Activated CD4-positive, alpha-beta T cell treated with anti-CD3 and anti-CD28 coated beads, Interleukin-2, amount 50 U/mL, for 1 hour (primary cell): ENCODE measurements around the gene ARHGAP6.

Experiments
- DNase-seq: peaks from one replicate; pipeline ENCODE4 v3.0.0-alpha.2; 2020

Gene ARHGAP6

GRCh38 chrX:11575332-11575731 lies 90.4 kb downstream of the ARHGAP6 start:
- DNase-seq = no peak

GRCh38 chrX:11567528-11568220 lies 98.0 kb downstream of the ARHGAP6 start:
- no peak for DNase-seq

- DNase-seq = no peak
Observed at GRCh38 chrX:11566789-11567188, 98.9 kb downstream of the ARHGAP6 start.

GRCh38 chrX:11566173-11566572 lies 99.5 kb downstream of the ARHGAP6 start:
- no peak for DNase-seq

- no peak for DNase-seq
Observed at GRCh38 chrX:11564546-11564945, 101.2 kb downstream of the ARHGAP6 start.

GRCh38 chrX:11562570-11562969 lies 103.2 kb downstream of the ARHGAP6 start:
- DNase-seq = no peak

GRCh38 chrX:11558972-11559371 lies 106.7 kb downstream of the ARHGAP6 start:
- DNase-seq = peak; percentile 27

GRCh38 chrX:11557120-11557519 lies 108.6 kb downstream of the ARHGAP6 start:
- no peak for DNase-seq

GRCh38 chrX:11555759-11556158 lies 110.0 kb downstream of the ARHGAP6 start:
- DNase-seq = no peak

- no peak for DNase-seq
Observed at GRCh38 chrX:11553594-11553993, 112.1 kb downstream of the ARHGAP6 start.

- no peak for DNase-seq
Observed at GRCh38 chrX:11551151-11551550, 114.6 kb downstream of the ARHGAP6 start.

GRCh38 chrX:11546917-11547316 lies 118.8 kb downstream of the ARHGAP6 start:
- no peak for DNase-seq

GRCh38 chrX:11543249-11543648 lies 122.5 kb downstream of the ARHGAP6 start:
- no peak for DNase-seq

- DNase-seq = no peak
Observed at GRCh38 chrX:11541510-11541909, 124.2 kb downstream of the ARHGAP6 start.

- no peak for DNase-seq
Observed at GRCh38 chrX:11540532-11541377, 125.0 kb downstream of the ARHGAP6 start.

- no peak for DNase-seq
Observed at GRCh38 chrX:11537141-11537540, 128.6 kb downstream of the ARHGAP6 start.

GRCh38 chrX:11535156-11535919 lies 130.4 kb downstream of the ARHGAP6 start:
- no peak for DNase-seq

- no peak for DNase-seq
Observed at GRCh38 chrX:11533199-11533651, 132.5 kb downstream of the ARHGAP6 start.

- no peak for DNase-seq
Observed at GRCh38 chrX:11532291-11533078, 133.2 kb downstream of the ARHGAP6 start.

GRCh38 chrX:11531226-11531625 lies 134.5 kb downstream of the ARHGAP6 start:
- DNase-seq = no peak

- no peak for DNase-seq
Observed at GRCh38 chrX:11530621-11531020, 135.1 kb downstream of the ARHGAP6 start.

GRCh38 chrX:11528623-11529022 lies 137.1 kb downstream of the ARHGAP6 start:
- no peak for DNase-seq

- DNase-seq = no peak
Observed at GRCh38 chrX:11525685-11526084, 140.0 kb downstream of the ARHGAP6 start.
